SJCRH30 (cell line): ENCODE results near the gene SKOR1. TPM values are rescaled to one million over a fixed set of nuclear protein-coding genes. Genes with fewer than 3 reads are reported as not detected.

ENCODE experiments used
- DNase-seq, 2 experiments: peaks; one replicate each; pipeline ENCODE4 v3.0.0-alpha.2; 2015 to 2020
- H3K27ac ChIP-seq: fragments of 250-450 bp; sonication (Bioruptor Pico); 2 replicates; pipeline ENCODE4 v1.5.1; 2020; ENCODE audit warnings: mild to moderate bottlenecking, moderate library complexity
- H3K27me3 ChIP-seq: fragments of 250-450 bp; sonication (Bioruptor Pico); 2 replicates; pipeline ENCODE4 v1.5.1; 2020; ENCODE audit warnings: mild to moderate bottlenecking, moderate library complexity
- H3K36me3 ChIP-seq: fragments of 250-450 bp; sonication (Bioruptor Pico); 2 replicates; pipeline ENCODE4 v1.5.1; 2020; ENCODE audit warnings: mild to moderate bottlenecking, moderate library complexity
- H3K4me1 ChIP-seq: fragments of 250-450 bp; sonication (Bioruptor Pico); 2 replicates; pipeline ENCODE4 v1.5.1; 2020; ENCODE audit warnings: mild to moderate bottlenecking, moderate library complexity
- H3K4me3 ChIP-seq: fragments of 250-450 bp; sonication (Bioruptor Pico); 2 replicates; pipeline ENCODE4 v1.5.1; 2020; ENCODE audit warnings: mild to moderate bottlenecking, moderate library complexity
- H3K9me3 ChIP-seq: fragments of 250-450 bp; sonication (Bioruptor Pico); replicated peaks from 2 replicates; pipeline ENCODE4 v1.5.1; 2020; ENCODE audit warnings: mild to moderate bottlenecking, moderate library complexity
- total RNA-seq: library from RNA; depleted of rRNA; stranded (reverse); fragments of >200 nt; shearing (Covaris generic); gene quantifications from 2 replicates; pipeline ENCODE4 v1.2.3, GENCODE V29; 2014

Gene SKOR1
- total RNA-seq, 1 experiment from 2014 or later: 4.5 TPM

DNA sequence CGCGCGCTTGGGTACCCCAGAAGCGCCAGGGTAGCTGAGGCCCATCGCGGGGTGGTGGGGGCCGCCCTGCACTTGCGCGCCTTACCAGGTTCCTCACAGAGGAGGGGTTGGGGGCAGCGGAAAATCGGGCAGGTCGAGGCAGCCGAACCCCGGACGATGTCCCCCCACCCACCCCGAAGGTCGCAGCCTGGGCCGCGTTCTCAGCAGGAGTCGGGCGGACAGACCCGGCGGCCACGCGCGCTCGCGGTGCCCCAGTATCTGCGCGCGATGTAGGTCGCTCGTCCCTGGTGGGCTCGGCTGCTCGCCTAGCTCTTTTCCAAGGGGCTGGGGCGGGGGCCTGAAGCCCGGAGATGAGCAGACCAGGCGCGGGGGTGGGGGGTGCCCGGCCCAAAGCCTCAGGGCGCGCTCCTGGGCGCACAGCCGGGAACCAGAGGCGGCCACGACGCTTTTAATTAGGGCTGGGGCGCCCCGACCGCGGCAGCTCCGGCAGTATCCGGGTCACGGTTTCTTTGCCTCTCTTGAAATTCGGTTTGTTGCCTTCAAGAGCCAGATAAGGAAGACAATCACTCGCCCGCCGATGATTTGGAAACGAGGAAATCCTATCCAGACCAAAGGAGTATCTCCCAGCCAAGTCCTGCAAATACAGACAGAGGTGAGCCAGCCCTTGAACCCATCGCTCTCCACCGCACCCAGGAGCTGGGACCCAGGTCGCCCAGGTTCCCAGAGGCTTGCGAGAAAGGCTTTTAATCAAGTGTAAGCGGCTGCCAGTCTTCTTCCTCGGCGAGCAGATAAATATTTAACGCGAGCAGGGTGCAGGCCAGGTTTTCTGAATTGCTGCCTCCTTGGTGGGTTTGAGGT, 4.6 kb downstream of the SKOR1 start:
- H3K36me3 ChIP-seq: no peaks in the 10 kb centered on the region; the same call in 1 of the 2 replicates
- H3K4me3 ChIP-seq: no peak overlapping the region
- H3K4me1 ChIP-seq: no peaks in the 10 kb centered on the region
- no peak overlapping the region for H3K27ac ChIP-seq
- no peaks in the 10 kb centered on the region for H3K27me3 ChIP-seq
- H3K9me3 ChIP-seq: peaks cover 12% of the 10 kb centered on the region; the same call in 1 of the 2 replicates
- no peak for DNase-seq

DNA sequence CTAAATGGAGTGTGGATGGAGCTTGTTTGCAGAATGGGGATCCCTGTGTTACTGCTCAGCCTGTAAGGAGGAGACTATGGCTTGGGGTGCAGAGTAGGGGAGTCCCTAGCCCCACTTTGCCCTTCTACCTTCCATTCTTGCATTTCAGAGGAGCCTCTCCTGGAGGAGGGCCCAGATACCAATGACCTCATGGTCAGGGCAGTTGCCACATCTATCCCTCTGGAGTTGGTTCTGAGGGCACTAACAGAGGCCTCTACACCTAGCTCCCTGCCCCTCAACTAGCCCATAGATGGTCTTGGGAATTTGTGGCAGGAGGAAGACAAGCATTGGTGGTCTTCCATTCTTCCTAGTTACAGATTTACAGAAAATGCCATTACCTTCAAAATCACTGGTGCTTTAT, 6.1 kb downstream of the SKOR1 start:
- H3K27ac ChIP-seq: no peak overlapping the region
- H3K4me3 ChIP-seq: no peak overlapping the region
- DNase-seq: no peak
- H3K4me1 ChIP-seq: peaks cover 3% of the 10 kb centered on the region; the same call in 1 of the 2 replicates
- H3K9me3 ChIP-seq: peaks cover 12% of the 10 kb centered on the region; the same call in 1 of the 2 replicates
- no peaks in the 10 kb centered on the region; the same call in 1 of the 2 replicates for H3K36me3 ChIP-seq
- no peaks in the 10 kb centered on the region for H3K27me3 ChIP-seq

DNA sequence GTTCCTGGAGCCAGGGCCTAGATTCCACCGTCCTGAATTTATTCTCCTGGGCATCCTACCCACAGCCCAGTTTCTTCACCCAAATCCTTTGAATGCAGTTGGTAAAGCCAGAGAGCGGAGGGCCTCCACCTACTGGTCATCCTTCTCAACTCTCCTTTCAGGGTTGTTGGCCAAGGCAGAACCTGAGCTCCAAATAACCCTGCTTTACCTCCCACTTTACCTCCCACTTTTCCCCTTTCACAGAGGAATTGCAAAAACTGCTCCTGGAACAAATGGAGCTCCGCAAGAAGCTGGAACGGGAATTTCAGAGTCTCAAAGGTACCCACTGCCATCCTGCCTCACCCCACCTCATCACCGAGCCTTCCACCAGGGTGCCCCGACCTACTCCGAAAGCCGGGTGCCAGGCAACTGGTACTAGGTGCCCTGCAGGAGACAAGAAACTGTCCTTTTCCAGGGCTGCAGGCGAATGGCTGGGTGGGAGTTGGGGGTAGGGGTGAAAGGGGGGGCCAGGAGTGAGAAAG, 6.8 kb downstream of the SKOR1 start:
- H3K27me3 ChIP-seq: no peaks in the 10 kb centered on the region
- DNase-seq: peak; percentile 44 to 69
- H3K9me3 ChIP-seq: peaks cover 12% of the 10 kb centered on the region; the same call in 1 of the 2 replicates

DNA sequence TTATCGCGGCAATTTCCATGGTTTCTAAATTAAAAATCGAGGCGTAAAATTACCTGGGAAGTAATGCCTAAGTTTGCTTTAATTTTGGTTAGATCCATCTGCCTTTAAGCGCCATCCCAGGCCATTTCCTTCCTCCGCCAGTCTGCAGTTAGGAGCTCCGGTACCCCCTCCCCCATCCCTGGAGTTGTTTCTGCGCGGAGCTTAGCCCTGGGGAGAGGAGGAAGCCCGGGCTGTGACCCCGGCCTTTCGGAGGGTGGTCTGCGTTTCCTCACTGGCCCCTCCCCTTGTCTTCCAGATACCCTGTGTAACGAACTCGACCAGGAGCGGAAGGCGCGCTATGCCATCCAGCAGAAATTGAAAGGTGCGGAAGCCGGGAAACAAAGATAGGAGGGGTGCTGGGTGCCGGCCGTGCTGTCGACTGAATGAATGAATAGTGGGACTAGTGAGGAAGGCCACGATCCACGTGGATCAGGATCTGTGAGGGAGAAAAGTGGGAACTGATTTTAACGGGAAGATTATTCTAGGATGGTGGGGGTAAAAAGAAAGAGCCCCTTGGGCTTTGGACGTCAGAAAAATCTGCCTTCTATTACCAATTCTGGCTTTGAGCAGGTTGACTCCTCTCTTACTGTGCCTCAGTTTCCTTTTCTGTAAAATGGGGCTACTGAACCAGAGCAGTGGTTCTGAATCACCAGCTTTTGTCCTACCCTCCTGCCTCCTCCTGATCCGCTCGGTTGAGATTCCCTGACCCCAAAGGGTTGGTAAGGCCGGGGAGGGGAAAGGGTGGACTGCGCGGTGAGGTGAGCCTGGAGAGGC, 7.8 kb downstream of the SKOR1 start:
- H3K27me3 ChIP-seq: no peaks in the 10 kb centered on the region
- H3K36me3 ChIP-seq: no peaks in the 10 kb centered on the region; the same call in 1 of the 2 replicates
- H3K4me1 ChIP-seq: peaks cover 8% of the 10 kb centered on the region; the same call in 1 of the 2 replicates
- no peak overlapping the region for H3K27ac ChIP-seq
- no peak for DNase-seq
- peaks cover 12% of the 10 kb centered on the region; the same call in 1 of the 2 replicates for H3K9me3 ChIP-seq
- H3K4me3 ChIP-seq: no peak overlapping the region

More for the DNA sequence above, 6.8 kb downstream of the SKOR1 start:
- H3K27ac ChIP-seq: no peak overlapping the region
- no peak overlapping the region for H3K4me3 ChIP-seq
- H3K36me3 ChIP-seq: no peaks in the 10 kb centered on the region; the same call in 1 of the 2 replicates
- peaks cover 7% of the 10 kb centered on the region; the same call in 1 of the 2 replicates for H3K4me1 ChIP-seq

DNA sequence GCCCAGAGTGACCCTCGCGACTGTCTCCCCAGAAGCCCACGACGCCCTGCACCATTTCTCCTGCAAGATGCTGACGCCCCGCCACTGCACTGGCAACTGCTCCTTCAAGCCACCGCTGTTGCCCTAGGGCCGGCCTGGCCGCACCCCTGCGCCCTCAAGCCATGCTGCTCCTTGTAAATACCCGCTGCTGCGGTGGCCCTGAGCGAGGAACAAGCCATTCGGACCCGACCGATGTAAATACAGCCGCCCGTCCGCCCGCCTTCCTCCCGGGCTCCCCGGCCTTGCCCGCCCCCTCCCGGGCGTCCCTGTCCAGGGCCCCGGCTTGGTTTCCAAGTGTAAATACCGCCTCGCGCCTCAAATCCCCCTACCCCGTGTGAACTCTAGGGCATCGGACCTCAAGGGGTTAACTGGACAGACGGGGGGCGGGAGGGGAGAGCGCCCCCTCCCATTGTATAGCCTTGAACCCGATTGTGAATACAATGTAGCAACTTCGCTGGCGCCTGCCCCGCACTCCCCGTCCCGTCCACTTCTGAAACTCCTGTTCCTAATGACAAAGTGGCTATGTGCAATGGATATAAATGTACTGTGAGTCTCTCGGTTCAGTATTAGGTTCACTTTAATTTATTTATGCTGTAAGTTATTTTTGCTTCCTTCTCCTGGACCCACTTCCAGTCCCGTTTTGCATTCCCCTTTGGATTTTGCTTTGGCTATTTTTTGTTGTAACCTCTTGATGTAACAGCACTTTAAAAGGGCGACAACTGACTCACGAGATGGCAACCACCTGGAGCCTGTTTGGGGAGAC, 8.6 kb downstream of the SKOR1 start:
- Histone ChIP-seq H3K4me1 (peaks cover 8% of the 10 kb centered on the region; the same call in 1 of the 2 replicates), H3K27me3 (no peaks in the 10 kb centered on the region), H3K36me3 (no peaks in the 10 kb centered on the region; the same call in 1 of the 2 replicates), H3K27ac (no peak overlapping the region), H3K9me3 (peaks cover 9% of the 10 kb centered on the region; the same call in 1 of the 2 replicates), H3K4me3 (no peak overlapping the region)
- DNase-seq: no peak

DNA sequence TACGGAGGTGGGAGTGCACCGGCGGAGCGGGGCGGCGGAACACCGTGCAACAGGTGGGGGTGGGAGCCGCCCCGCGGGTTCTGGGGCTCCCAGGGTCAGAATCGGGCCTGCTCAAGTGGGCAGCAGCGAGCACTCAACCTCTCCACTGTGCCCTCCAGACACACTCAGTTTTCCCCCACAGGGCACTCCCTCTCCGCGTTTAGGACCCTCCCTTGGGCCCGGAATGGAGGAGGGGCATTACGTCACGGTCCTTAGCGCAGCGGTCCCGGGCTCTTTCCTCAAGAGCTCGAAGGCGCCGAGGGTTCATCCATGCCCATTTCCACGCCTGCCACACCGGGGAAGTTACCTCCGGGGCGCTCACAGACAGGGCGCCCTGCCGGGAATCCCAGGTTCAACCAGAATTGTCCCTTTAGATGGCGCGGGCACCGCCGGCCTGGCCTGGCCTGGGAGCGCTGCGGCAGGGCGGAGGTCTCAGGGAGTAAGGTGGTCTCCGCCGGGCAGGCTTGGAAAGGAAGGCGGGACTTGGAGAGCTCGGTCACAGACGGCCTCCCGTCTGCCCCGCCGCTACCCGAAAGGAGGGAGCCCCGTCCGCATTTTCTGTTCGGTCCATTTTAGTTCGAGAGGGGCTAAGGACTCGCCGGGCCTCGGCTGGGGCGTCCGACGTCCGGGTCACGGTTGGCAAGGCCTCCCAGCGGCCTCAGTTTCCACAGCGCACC, 9.4 kb downstream of the SKOR1 start:
- no peak for DNase-seq
- Histone ChIP-seq H3K27ac (no peak overlapping the region), H3K27me3 (no peaks in the 10 kb centered on the region), H3K4me3 (no peak overlapping the region), H3K4me1 (peaks cover 8% of the 10 kb centered on the region; the same call in 1 of the 2 replicates), H3K36me3 (no peaks in the 10 kb centered on the region; the same call in 1 of the 2 replicates), H3K9me3 (0 out of 2 replicates have a peak, but pooled peaks cover 5% of the 10 kb centered on the region)

DNA sequence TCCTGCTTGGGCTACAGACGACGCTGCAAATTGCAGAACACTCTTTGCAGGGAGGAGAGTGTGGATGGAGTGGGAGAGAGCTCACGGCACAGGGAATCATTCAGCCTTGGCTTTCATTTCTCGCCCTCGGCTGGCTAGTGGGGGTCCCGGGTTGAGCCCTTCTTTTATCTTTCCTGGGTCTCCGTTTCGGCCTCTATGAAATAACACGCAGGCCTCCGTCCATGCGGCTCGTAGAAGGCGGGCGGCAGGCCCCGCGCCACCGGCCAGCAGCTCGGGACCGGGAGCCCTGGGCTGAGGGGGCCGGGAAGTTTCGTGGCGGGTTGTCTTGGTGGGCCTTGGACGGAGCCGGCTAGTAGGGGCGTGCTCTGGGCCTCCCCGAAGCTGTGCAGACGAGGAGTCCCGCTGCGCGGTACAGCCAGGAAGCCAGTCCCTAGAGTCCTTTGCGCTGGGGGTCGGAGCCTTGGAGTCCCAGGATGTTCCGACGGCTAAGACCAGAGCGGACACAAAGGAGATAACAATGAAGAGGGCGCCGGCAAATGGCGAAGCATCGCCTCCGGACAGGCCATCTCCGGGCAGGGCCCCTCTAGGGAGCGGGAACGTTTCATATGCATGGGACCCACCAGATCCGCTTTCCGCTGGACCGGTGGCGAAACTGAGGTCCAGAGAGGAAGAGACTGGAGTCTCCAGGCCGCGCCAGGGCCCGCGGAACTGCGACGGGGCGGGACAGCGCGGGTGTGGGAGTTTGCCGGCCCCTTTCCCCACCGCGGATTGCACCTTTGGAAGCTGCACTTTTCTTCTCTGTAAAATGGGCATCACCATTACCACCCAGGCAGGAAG, 10.2 kb downstream of the SKOR1 start:
- DNase-seq: no peak
- H3K36me3 ChIP-seq: no peaks in the 10 kb centered on the region
- H3K4me3 ChIP-seq: peak overlapping the region; percentile 52

DNA sequence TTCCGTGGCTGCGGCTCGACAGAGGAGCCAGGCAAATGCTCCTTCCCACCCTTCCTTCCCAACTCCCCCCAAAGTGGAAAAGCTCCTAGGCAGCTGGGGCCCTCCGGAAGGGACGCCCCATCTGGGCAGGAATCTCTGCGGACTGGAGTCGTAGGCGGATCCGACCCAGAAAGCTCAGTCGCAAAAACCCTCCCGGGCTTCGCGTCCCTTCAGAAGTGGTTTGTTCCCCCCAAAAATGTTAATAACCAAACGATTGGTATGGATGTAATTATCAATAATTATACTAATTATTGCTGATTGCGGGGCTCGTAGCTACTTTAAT, 10.8 kb downstream of the SKOR1 start:
- Histone ChIP-seq H3K27me3 (no peaks in the 10 kb centered on the region), H3K9me3 (no peaks in the 10 kb centered on the region)

More for the DNA sequence above, 10.2 kb downstream of the SKOR1 start:
- Histone ChIP-seq H3K9me3 (0 out of 2 replicates have a peak, but pooled peaks cover under 1% of the 10 kb centered on the region), H3K27me3 (no peaks in the 10 kb centered on the region), H3K27ac (peak overlapping the region; percentile 60), H3K4me1 (peaks cover 8% of the 10 kb centered on the region; the same call in 1 of the 2 replicates)

DNA sequence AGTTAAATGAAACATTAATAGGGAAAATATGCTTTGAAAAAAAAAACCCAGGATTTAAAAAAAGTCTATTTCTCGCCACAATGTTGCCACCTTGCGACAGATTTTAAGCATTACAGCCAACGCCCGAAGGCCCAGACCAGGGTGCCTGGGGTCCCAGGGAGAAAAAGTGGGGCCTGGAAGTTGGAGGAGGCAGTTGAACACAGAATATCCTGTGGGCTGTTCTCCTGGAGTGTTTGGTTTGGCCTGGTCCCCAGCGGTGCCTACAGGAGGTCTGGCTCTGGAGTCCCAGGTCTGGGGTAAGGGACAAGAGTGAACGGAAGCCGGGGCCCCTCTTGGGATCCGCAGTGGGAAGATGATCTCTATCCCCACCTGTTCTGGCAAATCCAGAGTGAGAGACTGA, 11.2 kb downstream of the SKOR1 start:
- H3K9me3 ChIP-seq: no peaks in the 10 kb centered on the region
- H3K27me3 ChIP-seq: no peaks in the 10 kb centered on the region
- peak; percentile 91 to 97 for DNase-seq
- peak overlapping the region; percentile 60 for H3K27ac ChIP-seq
- H3K4me3 ChIP-seq: peak overlapping the region; percentile 52
- H3K36me3 ChIP-seq: no peaks in the 10 kb centered on the region
- peaks cover 9% of the 10 kb centered on the region; the same call in 1 of the 2 replicates for H3K4me1 ChIP-seq

More for the DNA sequence above, 10.8 kb downstream of the SKOR1 start:
- DNase-seq: peak; percentile 50 to 75
- H3K4me1 ChIP-seq: peaks cover 8% of the 10 kb centered on the region; the same call in 1 of the 2 replicates
- H3K27ac ChIP-seq: peak overlapping the region; percentile 60
- peak overlapping the region; percentile 52 for H3K4me3 ChIP-seq
- H3K36me3 ChIP-seq: no peaks in the 10 kb centered on the region

DNA sequence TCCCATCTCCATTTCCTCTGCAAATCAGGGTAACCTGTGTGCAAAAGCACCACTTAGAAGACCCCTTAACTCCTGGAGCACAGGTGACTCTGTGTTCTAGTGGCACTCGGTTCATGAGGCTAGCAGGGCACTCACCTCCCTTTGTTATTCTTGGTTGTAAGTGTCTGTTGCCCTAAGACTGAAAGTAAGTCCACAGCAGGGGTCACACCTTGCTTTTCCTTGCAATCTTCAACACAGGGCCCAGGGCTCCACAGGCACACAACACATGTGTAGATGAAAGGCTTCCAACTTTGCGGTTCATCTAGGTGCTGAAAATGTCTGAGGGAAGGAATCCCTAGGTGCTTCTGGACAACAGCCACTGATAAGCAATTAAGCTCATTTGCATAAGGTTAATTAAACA, 11.6 kb downstream of the SKOR1 start:
- Histone ChIP-seq H3K36me3 (no peaks in the 10 kb centered on the region), H3K27ac (peak overlapping the region; percentile 60), H3K27me3 (no peaks in the 10 kb centered on the region), H3K4me3 (peak overlapping the region; percentile 52), H3K4me1 (peaks cover 12% of the 10 kb centered on the region; the same call in 1 of the 2 replicates), H3K9me3 (no peaks in the 10 kb centered on the region)
- DNase-seq: no peak

DNA sequence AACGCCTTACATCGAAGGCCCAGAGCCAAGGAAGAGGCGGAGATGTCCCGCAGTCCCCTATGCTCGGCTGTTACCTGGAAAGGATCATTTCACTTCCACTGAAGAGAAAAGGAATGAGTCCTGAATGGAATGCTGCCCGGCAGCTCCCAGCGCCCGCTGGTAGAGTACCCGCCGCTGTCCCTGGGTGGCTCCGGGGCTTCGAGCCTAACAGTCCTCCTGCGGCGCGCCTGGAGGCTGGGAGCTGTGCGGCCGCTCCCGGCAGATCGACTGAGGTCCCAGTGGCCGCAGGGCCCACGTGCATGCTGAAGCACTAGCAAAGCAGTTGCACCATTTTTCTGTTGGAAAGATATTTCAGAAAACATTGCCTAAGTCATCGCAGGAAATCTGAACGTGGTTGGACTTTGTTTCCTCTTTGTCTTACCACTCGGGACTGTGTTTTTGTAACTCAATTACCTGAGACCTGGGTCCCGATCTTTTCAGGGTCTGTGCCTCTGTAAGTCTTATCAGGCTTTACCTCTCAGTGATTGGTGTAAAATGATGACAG, 13.6 kb downstream of the SKOR1 start:
- no peaks in the 10 kb centered on the region for H3K36me3 ChIP-seq
- H3K27ac ChIP-seq: no peak overlapping the region; the same call in 1 of the 2 replicates
- H3K9me3 ChIP-seq: no peaks in the 10 kb centered on the region
- DNase-seq: peak; percentile 70 to 77
- H3K4me3 ChIP-seq: peak overlapping the region; percentile 78
- H3K4me1 ChIP-seq: peaks cover 12% of the 10 kb centered on the region; the same call in 1 of the 2 replicates
- no peaks in the 10 kb centered on the region for H3K27me3 ChIP-seq

DNA sequence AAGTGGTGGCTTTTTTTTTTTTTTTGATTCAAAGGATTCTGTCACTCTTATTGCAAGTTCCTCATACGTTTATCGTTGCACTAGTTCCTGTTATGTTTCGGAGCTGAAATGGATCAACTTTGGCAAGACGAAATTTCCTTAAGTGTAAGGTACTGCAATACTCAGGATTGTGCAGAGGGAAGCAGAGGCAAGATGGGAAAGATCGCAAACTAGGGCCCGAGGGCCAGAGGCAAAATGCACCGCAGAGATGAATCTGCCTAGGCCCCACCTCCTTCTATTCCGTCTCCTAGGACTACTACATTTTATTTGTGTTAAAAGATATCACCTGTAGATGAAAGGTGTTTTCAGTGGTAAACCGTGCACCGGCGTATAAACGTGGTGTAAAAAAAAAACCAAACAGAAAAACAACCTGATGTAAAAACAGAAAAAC, 14.2 kb downstream of the SKOR1 start:
- Histone ChIP-seq H3K9me3 (no peaks in the 10 kb centered on the region), H3K4me3 (peak overlapping the region; percentile 78), H3K36me3 (no peaks in the 10 kb centered on the region), H3K27me3 (no peaks in the 10 kb centered on the region), H3K4me1 (peaks cover 12% of the 10 kb centered on the region; the same call in 1 of the 2 replicates), H3K27ac (peak overlapping the region; percentile 92)
- peak; percentile 74 to 90 for DNase-seq
